Gastrocnemius medialis (tissue), 4 donors: ENCODE data around the gene MAD1L1.

Experiments used
- POLR2A ChIP-seq, 2 donors: fragments of 450-650 bp; IDR thresholded peaks; one replicate each; pipeline ENCODE4 v1.6.1; 2017; ENCODE audit warnings: antibody characterized with exemption in 2 of 2, mild to moderate bottlenecking in 2 of 2, moderate library complexity in 2 of 2
- TF ChIP-seq, protein P1 (sequence below), 5 experiments: fragments of 450-650 bp in 3 of 5; fragments of 200-600 bp in 2 of 5; sonication (generic) in 2 of 5; IDR thresholded peaks in 4 of 5; conservative IDR thresholded peaks in 1 of 5; 1 replicate in 4 of 5; 2 replicates in 1 of 5; pipeline ENCODE4 v1.5.1; 2016 to 2019; ENCODE audit warnings: antibody characterized with exemption in 5 of 5, mild to moderate bottlenecking in 3 of 5, moderate library complexity in 3 of 5

DNA sequence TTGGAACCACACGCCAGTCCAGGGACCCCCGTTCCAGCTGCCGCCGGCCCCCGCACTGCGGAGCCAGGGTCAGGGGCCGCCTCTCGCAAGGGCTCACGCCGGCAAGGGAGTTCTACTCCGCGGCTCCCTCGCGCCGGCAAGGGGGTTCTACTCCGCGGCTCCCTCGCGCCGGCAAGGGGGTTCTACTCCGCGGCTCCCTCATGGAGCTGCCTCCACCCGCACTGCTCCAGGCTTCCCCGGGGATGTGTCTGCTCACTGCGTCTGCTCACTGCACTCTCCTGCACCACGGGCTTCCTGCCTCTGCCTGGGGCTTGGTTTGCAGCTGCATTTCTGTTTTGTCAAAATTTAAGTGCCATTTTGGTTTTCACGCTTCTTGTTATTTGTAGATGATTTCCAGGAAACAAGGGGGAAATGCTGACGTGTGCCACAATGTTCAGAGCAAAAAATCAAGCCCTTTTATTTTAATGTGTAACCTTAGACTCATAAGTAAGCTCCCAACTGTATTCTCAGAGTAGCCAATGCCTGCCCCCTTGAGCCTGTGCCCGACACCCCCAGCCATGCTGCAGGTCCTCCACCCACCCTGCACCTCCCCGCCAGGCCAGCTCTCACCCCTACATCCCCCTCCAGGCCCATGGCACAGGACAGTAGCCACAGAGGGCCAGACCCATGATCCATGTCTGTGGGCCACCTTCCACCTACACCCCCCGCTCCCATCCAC lies 246.2 kb downstream of the MAD1L1 start:
- TF ChIP-seq, protein P1, sequence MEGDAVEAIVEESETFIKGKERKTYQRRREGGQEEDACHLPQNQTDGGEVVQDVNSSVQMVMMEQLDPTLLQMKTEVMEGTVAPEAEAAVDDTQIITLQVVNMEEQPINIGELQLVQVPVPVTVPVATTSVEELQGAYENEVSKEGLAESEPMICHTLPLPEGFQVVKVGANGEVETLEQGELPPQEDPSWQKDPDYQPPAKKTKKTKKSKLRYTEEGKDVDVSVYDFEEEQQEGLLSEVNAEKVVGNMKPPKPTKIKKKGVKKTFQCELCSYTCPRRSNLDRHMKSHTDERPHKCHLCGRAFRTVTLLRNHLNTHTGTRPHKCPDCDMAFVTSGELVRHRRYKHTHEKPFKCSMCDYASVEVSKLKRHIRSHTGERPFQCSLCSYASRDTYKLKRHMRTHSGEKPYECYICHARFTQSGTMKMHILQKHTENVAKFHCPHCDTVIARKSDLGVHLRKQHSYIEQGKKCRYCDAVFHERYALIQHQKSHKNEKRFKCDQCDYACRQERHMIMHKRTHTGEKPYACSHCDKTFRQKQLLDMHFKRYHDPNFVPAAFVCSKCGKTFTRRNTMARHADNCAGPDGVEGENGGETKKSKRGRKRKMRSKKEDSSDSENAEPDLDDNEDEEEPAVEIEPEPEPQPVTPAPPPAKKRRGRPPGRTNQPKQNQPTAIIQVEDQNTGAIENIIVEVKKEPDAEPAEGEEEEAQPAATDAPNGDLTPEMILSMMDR (IDR thresholded peaks at IDR 0.05 in 4 of 5, conservative IDR thresholded peaks at IDR 0.05 in 1 of 5): no peak
- no peak for TF ChIP-seq POLR2A (IDR thresholded peaks at IDR 0.05)
